ENCODE data around the gene EVI5L.

EVI5L gene

GRCh38 chr19:7883796-7884570 lies 54.0 kb downstream of the EVI5L start:
- no peak for ATAC-seq
- no peak for TF ChIP-seq ISL1 (CRISPR knock-in tag; IDR thresholded peaks at IDR 0.05)
- no peak for TF ChIP-seq CSRNP3 (CRISPR knock-in tag; IDR thresholded peaks at IDR 0.05)
- no peak for TF ChIP-seq CSDC2 (CRISPR knock-in tag; IDR thresholded peaks at IDR 0.05)
- TF ChIP-seq PPARA (CRISPR knock-in tag; IDR thresholded peaks at IDR 0.05; ENCODE audit: borderline replicate concordance) = no peak
- no peak for TF ChIP-seq ZNF8 (CRISPR knock-in tag; IDR thresholded peaks at IDR 0.05)
- no peak for TF ChIP-seq BACH2 (CRISPR knock-in tag; IDR thresholded peaks at IDR 0.05; ENCODE audit: borderline replicate concordance)
- no peak for TF ChIP-seq ZFP30 (CRISPR knock-in tag; IDR thresholded peaks at IDR 0.05)
- TF ChIP-seq ZC3H10 (CRISPR knock-in tag; IDR thresholded peaks at IDR 0.05) = no peak
- TF ChIP-seq OSR1 (CRISPR knock-in tag; IDR thresholded peaks at IDR 0.05) = no peak
- no peak for TF ChIP-seq TCF4 (CRISPR knock-in tag; IDR thresholded peaks at IDR 0.05; ENCODE audit: borderline replicate concordance)
- TF ChIP-seq TSHZ2 (CRISPR knock-in tag; IDR thresholded peaks at IDR 0.05) = no peak
- TF ChIP-seq SNAI2 (CRISPR knock-in tag; IDR thresholded peaks at IDR 0.05) = no peak
- no peak for TF ChIP-seq CREB5 (CRISPR knock-in tag; IDR thresholded peaks at IDR 0.05; ENCODE audit: low read depth)
- TF ChIP-seq RARB (CRISPR knock-in tag; IDR thresholded peaks at IDR 0.05) = no peak
- no peak for TF ChIP-seq POU6F1 (CRISPR knock-in tag; IDR thresholded peaks at IDR 0.05; ENCODE audit: borderline replicate concordance, low read depth)
- no peak for TF ChIP-seq GLIS3 (CRISPR knock-in tag; IDR thresholded peaks at IDR 0.05)
- TF ChIP-seq ESRRG (CRISPR knock-in tag; IDR thresholded peaks at IDR 0.05) = no peak
- TF ChIP-seq ZNF565 (CRISPR knock-in tag; conservative IDR thresholded peaks at IDR 0.05; ENCODE audit: low read depth) = no peak
- TF ChIP-seq PATZ1 (CRISPR knock-in tag; IDR thresholded peaks at IDR 0.05; ENCODE audit: borderline replicate concordance) = no peak
- no peak for TF ChIP-seq ZNF70 (CRISPR knock-in tag; IDR thresholded peaks at IDR 0.05)

- ATAC-seq = no peak
- TF ChIP-seq SNAI2 (CRISPR knock-in tag; IDR thresholded peaks at IDR 0.05) (no peak), CREB5 (CRISPR knock-in tag; IDR thresholded peaks at IDR 0.05; ENCODE audit: low read depth) (no peak), BACH2 (CRISPR knock-in tag; IDR thresholded peaks at IDR 0.05; ENCODE audit: borderline replicate concordance) (no peak), TCF4 (CRISPR knock-in tag; IDR thresholded peaks at IDR 0.05; ENCODE audit: borderline replicate concordance) (no peak), ZC3H10 (CRISPR knock-in tag; IDR thresholded peaks at IDR 0.05) (no peak), CSDC2 (CRISPR knock-in tag; IDR thresholded peaks at IDR 0.05) (no peak), POU6F1 (CRISPR knock-in tag; IDR thresholded peaks at IDR 0.05; ENCODE audit: borderline replicate concordance, low read depth) (no peak), ZFP3 (CRISPR knock-in tag; IDR thresholded peaks at IDR 0.05) (no peak), GLIS3 (CRISPR knock-in tag; IDR thresholded peaks at IDR 0.05) (no peak), ESRRG (CRISPR knock-in tag; IDR thresholded peaks at IDR 0.05) (no peak), PATZ1 (CRISPR knock-in tag; IDR thresholded peaks at IDR 0.05; ENCODE audit: borderline replicate concordance) (no peak)
Measured at GRCh38 chr19:7885818-7886217, 55.8 kb downstream of the EVI5L start.
